GM19324 (cell line): ENCODE results near the gene GALNT9.
"Not testable (repeated sequence)": the region's sequence is repeated elsewhere in the genome, so short reads cannot be mapped to it uniquely, and the experiment has no call there.

Experiments used
- ATAC-seq: cut with Tn5 transposase; IDR thresholded peaks from one replicate; pipeline ENCODE4 v1.9.1; 2021; ENCODE audit warnings: mild to moderate bottlenecking, moderate library complexity; ENCODE audit not compliant: unreplicated experiment, low FRiP score

Gene GALNT9

GRCh38 chr12:132153501-132154340 is 175.7 kb downstream of the GALNT9 start:
- peak; percentile 78 for ATAC-seq

- no peak for ATAC-seq
Observed at GRCh38 chr12:132152953-132153352, 176.4 kb downstream of the GALNT9 start.

GRCh38 chr12:132152411-132152821 is 177.0 kb downstream of the GALNT9 start:
- no peak for ATAC-seq

- no peak for ATAC-seq
Observed at GRCh38 chr12:132151766-132152410, 177.5 kb downstream of the GALNT9 start.

GRCh38 chr12:132151145-132151765 is 178.1 kb downstream of the GALNT9 start:
- ATAC-seq = no peak

- no peak for ATAC-seq
Observed at GRCh38 chr12:132150780-132151144, 178.6 kb downstream of the GALNT9 start.

- ATAC-seq = not testable (repeated sequence)
Observed at GRCh38 chr12:132149526-132149925, 179.9 kb downstream of the GALNT9 start.

GRCh38 chr12:132148368-132149045 is 180.9 kb downstream of the GALNT9 start:
- no peak for ATAC-seq

- no peak for ATAC-seq
Observed at GRCh38 chr12:132147423-132148367, 181.7 kb downstream of the GALNT9 start.

- no peak for ATAC-seq
Observed at GRCh38 chr12:132146772-132147422, 182.5 kb downstream of the GALNT9 start.
